GM13977 (cell line): ENCODE measurements around the gene ARAP1.

ENCODE experiments used
- DNase-seq: peaks from one replicate; pipeline ENCODE4 v3.0.0; 2012; ENCODE audit warnings: low spot score
- in situ Hi-C: fragments of 300-500 bp; cut with MboI; formaldehyde crosslinking; loops from one replicate; pipeline ENCODE4 v1.12.0; 2022; ENCODE audit warnings: low sequenced_read_pairs, low pct_unique_long_range_greater_than_20kb, mixed read lengths, inconsistent platforms; ENCODE audit not compliant: unreplicated experiment
- TF ChIP-seq, protein P1 (sequence below): IDR thresholded peaks from 2 replicates; pipeline ENCODE4 v1.5.1; 2012; ENCODE audit warnings: mild to moderate bottlenecking, control low read depth; ENCODE audit not compliant: insufficient read depth; ENCODE audit errors: extremely low read depth, missing control alignments

The ARAP1 gene

DNA sequence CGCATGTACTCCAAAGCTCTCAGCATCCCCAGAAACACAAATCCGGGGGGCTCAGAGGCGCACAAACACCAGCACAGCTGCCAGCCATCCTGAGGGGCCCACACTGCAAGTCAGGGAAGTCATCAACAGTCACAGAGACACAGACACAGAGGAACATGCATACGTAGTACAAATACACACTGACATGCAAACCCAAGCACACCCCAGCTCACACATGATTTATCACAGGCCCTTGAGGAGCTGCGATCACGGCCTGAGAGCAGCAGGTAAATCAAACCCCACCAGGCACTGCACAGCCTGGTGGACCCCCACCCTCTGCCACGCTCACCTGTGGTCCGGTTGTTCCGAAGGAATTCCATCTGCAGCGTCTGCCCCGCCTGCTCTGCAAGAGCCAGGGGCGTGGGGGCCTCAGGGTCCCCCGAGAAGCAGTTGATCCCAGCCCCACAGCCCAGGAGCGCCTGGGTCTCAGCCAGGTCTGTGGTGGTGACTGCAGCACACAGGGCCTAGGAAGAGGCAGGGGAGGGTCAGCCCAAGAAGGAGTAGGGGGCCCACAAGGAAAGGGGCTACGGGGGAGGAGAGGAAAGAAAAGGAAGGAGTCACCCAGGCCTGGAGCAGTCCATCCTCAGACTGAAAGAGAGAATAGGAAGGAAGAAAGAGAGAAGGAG is 49.5 kb downstream of the ARAP1 start:
- TF ChIP-seq, protein P1, sequence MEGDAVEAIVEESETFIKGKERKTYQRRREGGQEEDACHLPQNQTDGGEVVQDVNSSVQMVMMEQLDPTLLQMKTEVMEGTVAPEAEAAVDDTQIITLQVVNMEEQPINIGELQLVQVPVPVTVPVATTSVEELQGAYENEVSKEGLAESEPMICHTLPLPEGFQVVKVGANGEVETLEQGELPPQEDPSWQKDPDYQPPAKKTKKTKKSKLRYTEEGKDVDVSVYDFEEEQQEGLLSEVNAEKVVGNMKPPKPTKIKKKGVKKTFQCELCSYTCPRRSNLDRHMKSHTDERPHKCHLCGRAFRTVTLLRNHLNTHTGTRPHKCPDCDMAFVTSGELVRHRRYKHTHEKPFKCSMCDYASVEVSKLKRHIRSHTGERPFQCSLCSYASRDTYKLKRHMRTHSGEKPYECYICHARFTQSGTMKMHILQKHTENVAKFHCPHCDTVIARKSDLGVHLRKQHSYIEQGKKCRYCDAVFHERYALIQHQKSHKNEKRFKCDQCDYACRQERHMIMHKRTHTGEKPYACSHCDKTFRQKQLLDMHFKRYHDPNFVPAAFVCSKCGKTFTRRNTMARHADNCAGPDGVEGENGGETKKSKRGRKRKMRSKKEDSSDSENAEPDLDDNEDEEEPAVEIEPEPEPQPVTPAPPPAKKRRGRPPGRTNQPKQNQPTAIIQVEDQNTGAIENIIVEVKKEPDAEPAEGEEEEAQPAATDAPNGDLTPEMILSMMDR = no peak
- DNase-seq = no peak
- in situ Hi-C loops = loop anchor here (25.0 kb wide), 1 partner anchor 485 kb away; no protein-coding TSS in a partner anchor

DNA sequence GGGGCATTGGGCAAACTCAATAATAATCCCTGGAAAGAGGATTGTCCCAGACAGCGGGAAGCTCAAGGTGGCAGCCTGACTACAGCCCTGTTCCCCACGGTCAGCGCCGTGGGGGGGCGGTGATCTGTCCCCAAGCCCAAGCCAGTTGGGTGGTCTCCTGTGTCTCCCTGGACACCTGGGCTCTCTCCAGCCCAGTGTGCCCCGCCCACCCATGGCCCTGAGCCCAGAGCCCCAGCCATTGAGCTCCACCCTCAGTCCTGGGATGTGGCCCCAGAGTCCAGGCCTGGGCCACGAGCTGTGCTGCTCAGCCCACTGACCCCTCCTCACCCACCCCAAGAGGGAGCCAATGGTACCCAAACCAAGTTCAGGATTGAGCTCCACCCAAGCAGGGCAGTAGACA is 50.1 kb downstream of the ARAP1 start:
- TF ChIP-seq, protein P1 = no peak
- in situ Hi-C loops = loop anchor here (25.0 kb wide), 1 partner anchor 485 kb away; no protein-coding TSS in a partner anchor
- DNase-seq = no peak

DNA sequence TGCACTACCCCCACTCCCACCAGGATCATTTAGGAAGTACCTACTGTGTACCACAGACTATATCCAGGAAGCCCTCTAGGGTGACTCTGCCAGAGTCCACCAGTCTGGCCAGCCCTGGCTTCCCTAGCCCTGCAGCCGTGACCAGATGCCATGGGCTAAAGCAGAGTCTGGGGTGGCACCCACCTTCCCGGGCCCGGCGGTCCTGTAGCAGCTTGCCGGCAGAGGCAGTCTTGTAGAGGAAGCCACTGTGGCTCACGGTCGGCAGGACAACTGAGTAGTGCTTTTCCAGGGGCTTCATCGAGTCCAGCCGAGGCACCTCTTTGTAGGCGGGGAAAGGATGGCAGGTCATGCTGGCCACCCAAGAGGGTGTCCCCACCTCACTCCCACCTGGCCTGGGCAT is 50.7 kb downstream of the ARAP1 start:
- DNase-seq = no peak
- TF ChIP-seq, protein P1 = no peak
- in situ Hi-C loops = loop anchor here (25.0 kb wide), 1 partner anchor 486 kb away; no protein-coding TSS in a partner anchor

DNA sequence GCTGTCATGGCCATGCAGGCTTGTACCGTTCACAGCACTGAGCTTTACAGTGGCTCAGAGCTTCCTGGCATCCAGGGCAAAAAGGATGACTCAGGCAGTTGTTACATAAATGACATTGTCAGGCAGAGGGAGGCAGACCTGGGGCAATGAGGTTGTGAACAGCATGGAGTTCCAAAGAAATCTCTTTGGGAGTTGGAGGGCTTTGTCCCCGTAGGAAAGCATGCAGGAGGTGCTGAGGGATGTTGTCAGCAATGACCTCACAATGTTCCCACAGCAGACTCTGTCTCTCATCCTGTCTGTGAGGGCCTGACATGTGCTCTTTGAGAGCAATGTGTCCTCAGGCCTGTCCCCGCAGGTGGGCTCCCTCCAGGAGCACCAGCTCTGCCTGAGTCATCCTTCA is 52.1 kb downstream of the ARAP1 start:
- no peak for DNase-seq
- TF ChIP-seq, protein P1 = no peak
- in situ Hi-C loops = loop anchor here (25.0 kb wide), 1 partner anchor 487 kb away; no protein-coding TSS in a partner anchor

DNA sequence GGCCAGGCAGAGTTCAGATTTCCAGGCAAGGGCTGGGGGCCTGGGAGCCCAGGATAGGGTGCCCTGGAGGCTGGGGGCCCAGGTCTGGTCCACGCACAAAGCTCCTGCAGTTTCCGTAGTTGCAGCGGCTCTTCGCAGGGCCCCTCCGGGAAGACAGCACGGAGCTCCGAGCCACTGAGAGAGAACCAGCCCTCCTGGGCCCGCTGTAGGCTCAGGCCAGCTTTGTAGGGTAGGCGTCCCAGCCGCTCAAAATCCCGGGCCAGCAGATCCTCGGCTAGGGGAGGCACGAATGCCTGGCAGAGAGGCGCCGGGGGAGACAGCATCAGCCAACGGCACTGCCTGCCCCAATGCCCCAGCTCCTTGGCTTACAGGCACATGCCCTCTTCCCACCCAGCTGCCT is 54.4 kb downstream of the ARAP1 start:
- no peak for DNase-seq
- in situ Hi-C loops = no loop called here
- TF ChIP-seq, protein P1 = no peak

DNA sequence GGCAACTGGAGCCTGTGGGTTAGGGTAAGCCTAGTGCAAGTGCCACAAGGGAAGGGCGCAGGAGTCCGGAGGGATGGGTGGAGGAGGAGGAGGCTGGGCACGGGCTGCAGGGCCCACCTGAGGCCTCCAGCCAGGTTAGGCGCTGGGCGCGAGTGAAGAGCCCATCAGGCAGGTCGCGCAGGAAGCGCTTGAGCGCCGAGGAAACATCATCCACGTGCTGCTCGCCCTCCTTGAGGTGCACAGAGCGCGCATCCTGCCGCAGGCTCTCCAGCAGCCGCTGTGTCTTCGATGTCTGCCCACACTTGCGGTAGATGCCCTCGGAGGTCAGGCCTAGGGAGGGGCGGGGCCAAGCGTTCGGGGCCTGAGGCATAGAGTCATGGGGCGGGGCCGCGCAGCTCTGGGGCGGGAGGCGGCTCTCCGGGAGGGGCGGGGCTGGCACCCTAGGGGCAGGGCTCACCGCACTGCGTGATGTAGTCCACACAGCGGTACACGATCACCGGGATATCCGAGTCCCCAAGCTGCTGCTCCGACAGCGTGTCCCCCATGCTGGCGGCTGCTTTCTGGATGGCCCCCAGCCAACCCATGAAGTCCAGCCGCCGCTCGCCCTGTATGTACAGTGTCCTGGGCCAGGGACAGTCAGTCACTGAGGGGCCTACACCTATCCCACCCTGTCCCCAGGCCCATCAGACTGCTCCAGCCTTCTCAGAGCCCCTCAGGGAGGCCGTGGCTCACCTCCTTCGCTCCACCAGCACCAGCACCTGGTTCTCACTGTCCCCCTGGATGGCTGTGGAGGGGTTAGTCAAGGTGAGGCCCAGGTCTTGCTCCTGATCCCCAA is 55.1 kb downstream of the ARAP1 start:
- TF ChIP-seq, protein P1 = no peak
- in situ Hi-C loops = no loop called here
- no peak for DNase-seq
